NCI-H2227 (cell line): Measurements from ENCODE around the gene C10orf71.

Experiments used
- DNase-seq: peaks from one replicate; lab custom pipeline; 2025; ENCODE audit not compliant: unreplicated experiment; lab: John Stamatoyannopoulos, UW

C10orf71 gene

GRCh38 chr10:49356181-49356580 lies 57.2 kb downstream of the C10orf71 start:
- no peak for DNase-seq

GRCh38 chr10:49356944-49357343 lies 58.0 kb downstream of the C10orf71 start:
- DNase-seq = no peak

- no peak for DNase-seq
Measured at GRCh38 chr10:49357910-49358309, 58.9 kb downstream of the C10orf71 start.

- no peak for DNase-seq
Measured at GRCh38 chr10:49359349-49360270, 60.6 kb downstream of the C10orf71 start.

GRCh38 chr10:49360271-49361177 lies 61.6 kb downstream of the C10orf71 start:
- no peak for DNase-seq

GRCh38 chr10:49361178-49361554 lies 62.2 kb downstream of the C10orf71 start:
- DNase-seq = no peak

GRCh38 chr10:49361735-49362568 lies 63.0 kb downstream of the C10orf71 start:
- DNase-seq = no peak

- DNase-seq = no peak
Measured at GRCh38 chr10:49362596-49363260, 63.8 kb downstream of the C10orf71 start.

GRCh38 chr10:49363309-49364031 lies 64.5 kb downstream of the C10orf71 start:
- DNase-seq = no peak

GRCh38 chr10:49364051-49364450 lies 65.1 kb downstream of the C10orf71 start:
- DNase-seq = no peak

GRCh38 chr10:49364747-49365146 lies 65.8 kb downstream of the C10orf71 start:
- DNase-seq = no peak

GRCh38 chr10:49365275-49365674 lies 66.3 kb downstream of the C10orf71 start:
- no peak for DNase-seq

GRCh38 chr10:49365675-49366415 lies 66.9 kb downstream of the C10orf71 start:
- no peak for DNase-seq

- DNase-seq = no peak
Measured at GRCh38 chr10:49366460-49366859, 67.5 kb downstream of the C10orf71 start.

GRCh38 chr10:49367600-49367999 lies 68.6 kb downstream of the C10orf71 start:
- no peak for DNase-seq

- no peak for DNase-seq
Measured at GRCh38 chr10:49368256-49368655, 69.3 kb downstream of the C10orf71 start.

- no peak for DNase-seq
Measured at GRCh38 chr10:49369216-49370162, 70.5 kb downstream of the C10orf71 start.
